HEK293 (cell line): ENCODE measurements around the gene PFDN5.

ENCODE experiments used
- CTCF ChIP-seq: fragments of 450-650 bp; formaldehyde crosslinking; IDR thresholded peaks from 2 replicates; pipeline ENCODE4 v1.5.1; 2016; ENCODE audit warnings: missing biosample characterization, missing genetic modification characterization
- ZNF121 ChIP-seq: fragments of 450-650 bp; formaldehyde crosslinking; IDR thresholded peaks from 2 replicates; pipeline ENCODE4 v1.5.1; 2016; ENCODE audit warnings: missing biosample characterization, missing genetic modification characterization
- ZNF24 ChIP-seq: fragments of 450-650 bp; formaldehyde crosslinking; IDR thresholded peaks from 2 replicates; pipeline ENCODE4 v1.5.1; 2016; ENCODE audit warnings: missing biosample characterization, missing genetic modification characterization
- ZNF341 ChIP-seq: fragments of 450-650 bp; formaldehyde crosslinking; IDR thresholded peaks from 2 replicates; pipeline ENCODE4; 2016; ENCODE audit warnings: low read depth, missing biosample characterization, missing genetic modification characterization

GRCh38 chr12:53308276-53308675, 12.9 kb downstream of the PFDN5 start:
- TF ChIP-seq ZNF121 (tag by site-specific recombination), result no peak
- TF ChIP-seq CTCF, result no peak
- no peak for TF ChIP-seq ZNF341 (tag by site-specific recombination)
- TF ChIP-seq ZNF24 (tag by site-specific recombination), result no peak
